ENCODE measurements around the gene SEZ6L. TPM values are rescaled to one million over a fixed set of nuclear protein-coding genes. Genes with fewer than 3 reads are reported as not detected.

Gene SEZ6L
- total and polyA plus RNA-seq, 10 of the 15 experiments (the other 5 are each of a cell fraction or from before 2014, with no cell fraction given) = not detected

DNA sequence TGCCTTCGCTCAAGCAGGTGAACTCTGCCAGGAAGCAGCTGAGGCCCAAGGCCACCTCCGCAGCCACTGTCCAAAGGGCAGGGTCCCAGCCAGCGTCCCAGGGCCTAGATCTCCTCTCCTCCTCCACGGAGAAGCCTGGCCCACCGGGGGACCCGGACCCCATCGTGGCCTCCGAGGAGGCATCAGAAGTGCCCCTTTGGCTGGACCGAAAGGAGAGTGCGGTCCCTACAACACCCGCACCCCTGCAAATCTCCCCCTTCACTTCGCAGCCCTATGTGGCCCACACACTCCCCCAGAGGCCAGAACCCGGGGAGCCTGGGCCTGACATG lies 123.4 kb downstream of the SEZ6L start:
- FAIRE-seq = no peak
- no peak for TF ChIP-seq GABPA (IDR thresholded peaks at IDR 0.05; ENCODE audit: low read depth)
- TF ChIP-seq TAF1 (IDR thresholded peaks at IDR 0.05; ENCODE audit: borderline replicate concordance, low read depth, low read length) = no peak
- no peaks in the 10 kb centered on the region for H4K20me1 ChIP-seq (ENCODE audit: control insufficient read depth, insufficient read depth)
- no peaks in the 10 kb centered on the region; the same call in 2 of the 3 replicates for H3K9me3 ChIP-seq (replicated peaks; ENCODE audit: control insufficient read depth, insufficient read depth, low read length)
- H2AFZ ChIP-seq (ENCODE audit: control insufficient read depth, low read depth, low read length) = no peak overlapping the region
- RAD21 ChIA-PET (ENCODE audit: unreplicated experiment) = no interaction called here
- intact Hi-C loops (cut with micrococcal nuclease; ENCODE audit: unreplicated experiment) = no loop called here
- no peak for DNase-seq (ENCODE audit: low read depth, low spot score)
- BruUV-seq (replicated peaks) = no TSS peak
- in situ Hi-C loops (cut with MboI) = no loop called here
- peaks cover 3% of the 10 kb centered on the region; the same call in 1 of the 2 replicates for H3K4me1 ChIP-seq (ENCODE audit: control insufficient read depth, insufficient read depth, low read length)
- no peaks in the 10 kb centered on the region for H3K27me3 ChIP-seq (replicated peaks in 1 of 2; ENCODE audit: control insufficient read depth in 2 of 2, insufficient read depth in 2 of 2, low read length in 1 of 2)
- no peak overlapping the region for H3K9ac ChIP-seq (ENCODE audit: control insufficient read depth, insufficient read depth, low read length)
- SMC1A ChIA-PET (ENCODE audit: uncharacterized antibody, unreplicated experiment) = no interaction called here
- no peaks in the 10 kb centered on the region for H3K36me3 ChIP-seq (ENCODE audit: control insufficient read depth in 2 of 2, insufficient read depth in 2 of 2, low read length in 1 of 2)
- no peaks in the 10 kb centered on the region for H3K79me2 ChIP-seq (ENCODE audit: control insufficient read depth, insufficient read depth, low read length)
- H3K4me2 ChIP-seq (ENCODE audit: control insufficient read depth, insufficient read depth) = no peak overlapping the region
- H3K4me3 ChIP-seq = no peak overlapping the region
- 69% methylated on average over 8 of the region's 13 CpGs for WGBS (ENCODE audit: insufficient coverage, insufficient replicate concordance, low lambda C conversion rate, missing lambda C conversion rate)
- no peak for ATAC-seq
- POLR2A ChIA-PET = no interaction called here
- no peak overlapping the region for H3K27ac ChIP-seq (ENCODE audit: control insufficient read depth, insufficient read depth)
- CTCF ChIA-PET = no interaction called here

- Histone ChIP-seq H4K20me1 (ENCODE audit: control insufficient read depth, insufficient read depth) (no peaks in the 10 kb centered on the region), H3K4me3 (no peak overlapping the region), H3K4me1 (ENCODE audit: control insufficient read depth, insufficient read depth, low read length) (peaks cover 3% of the 10 kb centered on the region; the same call in 1 of the 2 replicates), H3K79me2 (ENCODE audit: control insufficient read depth, insufficient read depth, low read length) (no peaks in the 10 kb centered on the region), H3K9me3 (replicated peaks; ENCODE audit: control insufficient read depth, insufficient read depth, low read length) (no peaks in the 10 kb centered on the region; the same call in 2 of the 3 replicates), H2AFZ (ENCODE audit: control insufficient read depth, low read depth, low read length) (peak overlapping the region; percentile 80), H3K36me3 (ENCODE audit: control insufficient read depth in 2 of 2, insufficient read depth in 2 of 2, low read length in 1 of 2) (no peaks in the 10 kb centered on the region), H3K9ac (ENCODE audit: control insufficient read depth, insufficient read depth, low read length) (no peak overlapping the region), H3K4me2 (ENCODE audit: control insufficient read depth, insufficient read depth) (no peak overlapping the region), H3K27ac (ENCODE audit: control insufficient read depth, insufficient read depth) (no peak overlapping the region), H3K27me3 (replicated peaks in 1 of 2; ENCODE audit: control insufficient read depth in 2 of 2, insufficient read depth in 2 of 2, low read length in 1 of 2) (no peaks in the 10 kb centered on the region)
- in situ Hi-C loops (cut with MboI) (no loop called here), intact Hi-C loops (cut with micrococcal nuclease; ENCODE audit: unreplicated experiment) (no loop called here)
- FAIRE-seq = peak; percentile 38
- ChIA-PET CTCF (no interaction called here), SMC1A (ENCODE audit: uncharacterized antibody, unreplicated experiment) (no interaction called here), POLR2A (no interaction called here), RAD21 (ENCODE audit: unreplicated experiment) (no interaction called here)
- DNase-seq (ENCODE audit: low read depth, low spot score) = no peak
- no peak for ATAC-seq
- WGBS (ENCODE audit: insufficient coverage, insufficient replicate concordance, low lambda C conversion rate, missing lambda C conversion rate) = 100% methylated on average over 3 of the region's 3 CpGs
- no TSS peak for BruUV-seq (replicated peaks)
- TF ChIP-seq HCFC1 (IDR thresholded peaks at IDR 0.05; ENCODE audit: low read length) (no peak), EGR1 (IDR thresholded peaks at IDR 0.05; ENCODE audit: borderline replicate concordance in 1 of 2, low read depth in 2 of 2, low read length in 2 of 2) (no peak), CUX1 (IDR thresholded peaks at IDR 0.05; ENCODE audit: insufficient replicate concordance, low read depth, low read length) (no peak), PKNOX1 (IDR thresholded peaks at IDR 0.05) (no peak), HDAC2 (IDR thresholded peaks at IDR 0.05) (no peak), BHLHE40 (IDR thresholded peaks at IDR 0.05; ENCODE audit: borderline replicate concordance in 1 of 2, low read depth in 2 of 2, low read length in 1 of 2) (no peak), ZNF274 (IDR thresholded peaks at IDR 0.05; ENCODE audit: insufficient read depth, insufficient read length) (no peak), LARP7 (IDR thresholded peaks at IDR 0.05) (no peak), JUNB (IDR thresholded peaks at IDR 0.05) (no peak), SMC3 (IDR thresholded peaks at IDR 0.05; ENCODE audit: borderline replicate concordance, low read length) (no peak), RB1 (IDR thresholded peaks at IDR 0.05; ENCODE audit: borderline replicate concordance) (no peak)
These were observed 126.4 kb downstream of the SEZ6L start for GRCh38 chr22:26295563-26296126.
